Measurements from ENCODE around the gene REC114.

Gene REC114

GRCh38 chr15:73608475-73608874 is 165.5 kb downstream of the REC114 start:
- TF ChIP-seq CTCF (IDR thresholded peaks at IDR 0.05; ENCODE audit: unreplicated experiment in 3 of 3) = no peak
- Mint-ChIP-seq H3K36me3 (ENCODE audit: low read depth) (peaks cover 5% of the 10 kb centered on the region), H3K9me3 (no peaks in the 10 kb centered on the region), H3K4me1 (peaks cover 38% of the 10 kb centered on the region), H3K27ac (peak overlapping the region; percentile 5 to 14 (median 9)), H3K4me3 (no peak overlapping the region), H3K27me3 (ENCODE audit: low read depth) (no peaks in the 10 kb centered on the region)

GRCh38 chr15:73608941-73609340 is 166.0 kb downstream of the REC114 start:
- Mint-ChIP-seq H3K4me3 (no peak overlapping the region), H3K4me1 (peaks cover 38% of the 10 kb centered on the region)

More at GRCh38 chr15:73608941-73609340, 166.0 kb downstream of the REC114 start:
- H3K36me3 Mint-ChIP-seq (ENCODE audit: low read depth) = peaks cover 5% of the 10 kb centered on the region
- peak overlapping the region; percentile 5 to 14 (median 9) for H3K27ac Mint-ChIP-seq
- no peaks in the 10 kb centered on the region for H3K9me3 Mint-ChIP-seq
- TF ChIP-seq CTCF (IDR thresholded peaks at IDR 0.05; ENCODE audit: unreplicated experiment in 3 of 3) = no peak
- no peaks in the 10 kb centered on the region for H3K27me3 Mint-ChIP-seq (ENCODE audit: low read depth)

All from nephron (organoid).